Measurements from ENCODE around the gene POLN. TPM values are rescaled to one million over a fixed set of nuclear protein-coding genes. Genes with fewer than 3 reads are reported as not detected.
"Not testable (repeated sequence)": the region's sequence is repeated elsewhere in the genome, so short reads cannot be mapped to it uniquely, and the experiment has no call there.

The POLN gene
- polyA plus RNA-seq, 4 donors: 1.4 to 5.4 (median 3.6) TPM

DNA sequence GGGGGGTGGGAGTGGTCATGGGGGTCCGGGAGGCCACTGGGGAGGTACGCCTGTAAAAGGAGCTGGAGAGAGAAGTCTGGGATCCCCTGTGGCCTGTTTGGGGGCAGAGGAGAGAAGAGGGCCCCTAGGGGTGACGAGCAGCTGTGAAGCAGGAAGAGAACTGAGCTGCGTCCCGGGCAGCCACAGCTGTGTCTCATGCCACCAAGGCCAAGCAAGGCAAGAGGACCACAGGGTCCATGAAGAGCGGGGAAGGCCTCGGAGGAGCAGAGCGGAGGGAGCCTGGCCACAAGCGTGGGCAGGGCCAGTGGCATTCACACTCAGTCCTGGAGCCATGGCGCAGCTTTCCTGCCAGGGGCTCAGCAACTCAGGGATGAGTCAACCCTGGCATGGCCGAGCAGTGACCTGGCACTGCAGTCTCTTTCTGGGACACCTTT lies 196.4 kb downstream of the POLN start:
- no peak for DNase-seq (ENCODE audit: low read depth in 4 of 4, low spot score in 2 of 4)

DNA sequence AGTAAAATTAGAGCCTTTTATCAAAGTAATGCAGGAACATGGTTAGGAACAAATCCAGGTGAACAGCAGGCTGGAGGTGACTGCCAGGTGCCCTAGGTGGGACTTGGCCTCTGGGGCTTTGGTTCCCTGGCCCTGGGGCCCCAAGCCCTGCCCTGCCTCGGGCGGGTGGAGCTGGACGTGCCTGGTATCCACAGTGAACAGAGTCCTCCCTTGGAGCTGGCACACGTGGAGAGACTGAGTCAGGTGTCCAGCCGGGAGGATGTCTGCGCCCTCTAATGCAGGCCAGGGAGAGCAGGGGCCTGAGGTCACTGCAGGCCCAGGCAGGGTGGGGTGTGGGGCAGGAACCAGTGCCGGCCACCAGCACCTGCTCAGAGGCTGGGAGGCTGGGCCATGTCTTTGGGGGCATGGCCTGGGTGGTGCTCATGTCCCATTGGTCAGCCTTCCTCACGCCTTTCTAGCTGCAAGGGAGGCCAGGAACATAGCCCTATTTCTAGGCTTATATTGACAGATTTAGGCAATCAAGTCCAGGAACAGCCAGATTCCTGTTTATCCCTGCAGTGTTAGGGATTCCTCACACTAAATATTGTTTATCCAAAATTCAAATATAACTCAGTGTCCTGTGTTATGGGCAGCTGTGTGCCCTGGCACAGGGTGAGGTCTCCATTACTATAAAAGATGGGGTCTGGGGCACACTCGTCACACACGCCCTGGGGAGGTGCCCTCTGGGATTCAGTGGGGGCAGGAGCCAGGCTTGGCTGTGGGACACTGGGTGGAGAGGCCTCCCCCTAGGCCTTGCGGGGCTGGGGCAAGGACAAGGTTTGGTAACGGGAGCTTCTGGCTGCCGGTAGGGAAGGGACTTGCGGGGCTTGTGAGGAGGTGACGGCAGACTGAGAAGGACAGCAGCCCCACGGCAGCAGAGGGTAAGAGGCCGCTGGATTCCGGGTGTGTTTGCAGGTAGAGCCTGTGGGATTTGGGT lies 197.1 kb downstream of the POLN start:
- DNase-seq (ENCODE audit: low read depth in 4 of 4, low spot score in 2 of 4): no peak

DNA sequence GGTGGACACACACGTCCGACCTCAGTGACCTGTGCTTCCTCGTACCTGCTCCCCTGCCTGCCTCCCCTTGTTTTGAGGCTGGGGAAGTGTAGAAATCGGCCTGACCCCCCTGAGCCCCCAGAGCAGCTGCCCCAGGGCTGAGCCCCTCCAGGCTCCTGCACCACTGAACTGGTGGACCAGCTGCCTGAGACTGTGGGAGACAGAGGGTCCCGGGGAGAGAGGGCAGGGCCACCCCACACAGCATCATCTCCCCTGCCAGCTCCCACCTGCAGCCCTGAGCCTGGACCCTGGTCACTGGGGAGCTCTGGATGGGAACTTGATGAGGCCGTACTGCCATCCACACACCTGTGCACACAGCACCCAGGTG lies 197.8 kb downstream of the POLN start:
- DNase-seq (ENCODE audit: low read depth in 4 of 4, low spot score in 2 of 4): no peak

DNA sequence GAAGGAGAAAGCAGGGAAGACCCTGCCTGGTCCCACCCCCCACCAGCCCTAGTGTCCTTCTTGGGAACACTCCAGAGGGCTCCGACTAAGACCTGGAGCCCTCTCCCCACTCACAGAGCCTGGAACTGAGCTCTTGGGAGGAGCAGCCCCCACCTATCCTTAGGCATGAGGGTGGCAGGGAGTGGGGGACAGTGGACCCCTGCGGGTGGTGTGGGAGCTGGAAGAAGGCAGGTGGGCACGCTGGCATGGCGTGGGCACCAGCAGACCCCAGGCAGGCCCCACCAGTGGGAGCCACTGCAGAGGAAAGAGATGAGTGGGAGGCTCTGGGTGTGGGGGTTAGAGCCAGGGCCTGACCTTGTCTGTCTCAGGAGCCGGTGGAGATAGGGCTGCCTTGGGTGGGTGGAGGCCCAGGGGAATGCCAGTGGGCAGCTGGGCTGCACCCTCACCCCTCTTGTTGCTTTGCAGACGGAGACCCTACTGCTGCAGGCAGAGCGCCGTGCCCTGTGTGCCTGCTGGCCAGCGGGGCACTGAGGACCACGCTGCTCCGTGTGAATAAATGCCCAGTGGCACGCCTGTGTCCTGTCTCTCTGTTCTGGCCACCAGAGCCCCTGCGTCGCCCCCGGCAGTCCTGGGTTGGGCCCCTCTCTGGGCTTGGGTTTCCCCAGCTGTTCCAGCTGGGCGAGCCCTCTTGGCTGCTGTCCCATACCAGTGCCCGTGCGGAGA lies 198.4 kb downstream of the POLN start:
- DNase-seq (ENCODE audit: low read depth in 4 of 4, low spot score in 2 of 4): no peak

DNA sequence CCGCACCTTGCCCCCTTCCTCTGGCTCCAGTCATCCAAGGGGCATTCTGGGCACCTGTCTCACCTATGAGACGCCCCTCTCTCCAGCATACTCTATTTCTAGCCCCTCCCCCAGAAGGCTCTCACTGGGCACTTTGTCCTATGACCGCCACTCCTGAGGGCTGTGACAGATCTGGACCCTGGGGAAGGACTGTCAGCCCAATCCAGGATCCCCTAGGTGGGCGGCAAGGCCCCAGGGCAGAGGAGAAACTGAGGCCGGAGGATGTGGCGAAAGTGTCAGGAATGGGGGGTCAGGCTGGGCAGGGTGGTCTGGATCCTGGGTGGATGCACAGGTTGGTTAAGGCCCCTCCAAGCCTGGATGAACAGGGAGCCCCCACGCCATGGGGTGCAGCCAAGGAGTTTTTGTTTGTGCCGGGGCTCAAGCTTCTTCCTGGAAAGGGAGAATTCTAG lies 198.9 kb downstream of the POLN start:
- no peak for DNase-seq (ENCODE audit: low read depth in 4 of 4, low spot score in 2 of 4)

DNA sequence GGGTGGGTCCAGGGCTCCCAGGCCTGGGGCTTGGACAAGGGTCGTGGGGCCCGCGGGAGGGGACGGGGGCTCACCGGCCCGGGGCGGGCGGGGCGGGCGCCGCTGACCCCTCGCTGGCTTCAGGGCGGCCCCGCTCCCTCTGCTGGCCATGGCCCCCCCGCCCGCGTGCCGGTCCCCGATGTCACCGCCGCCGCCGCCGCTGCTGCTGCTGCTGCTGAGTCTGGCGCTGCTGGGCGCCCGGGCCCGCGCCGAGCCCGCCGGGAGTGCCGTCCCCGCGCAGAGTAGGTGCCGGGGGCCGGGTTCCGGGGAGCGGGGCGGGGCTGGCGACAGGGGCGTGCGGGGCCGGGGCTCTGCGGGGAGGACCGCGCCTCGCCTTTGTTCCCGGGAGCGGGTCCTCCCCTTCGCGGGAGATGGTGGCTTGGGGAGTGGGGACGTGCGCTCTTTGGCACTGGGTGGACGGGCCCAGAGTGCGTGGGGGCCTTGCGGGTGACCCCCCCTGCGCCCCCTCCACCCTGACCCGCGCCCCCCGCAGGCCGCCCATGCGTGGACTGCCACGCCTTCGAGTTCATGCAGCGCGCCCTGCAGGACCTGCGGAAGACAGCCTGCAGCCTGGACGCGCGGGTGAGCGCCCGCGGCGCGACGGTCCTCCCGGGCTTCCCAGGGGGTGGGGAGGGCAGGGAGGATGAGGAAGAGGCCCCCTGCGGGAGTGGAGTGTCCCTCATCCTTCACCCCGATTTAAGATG lies 199.5 kb downstream of the POLN start:
- DNase-seq (ENCODE audit: low read depth in 4 of 4, low spot score in 2 of 4): no peak

DNA sequence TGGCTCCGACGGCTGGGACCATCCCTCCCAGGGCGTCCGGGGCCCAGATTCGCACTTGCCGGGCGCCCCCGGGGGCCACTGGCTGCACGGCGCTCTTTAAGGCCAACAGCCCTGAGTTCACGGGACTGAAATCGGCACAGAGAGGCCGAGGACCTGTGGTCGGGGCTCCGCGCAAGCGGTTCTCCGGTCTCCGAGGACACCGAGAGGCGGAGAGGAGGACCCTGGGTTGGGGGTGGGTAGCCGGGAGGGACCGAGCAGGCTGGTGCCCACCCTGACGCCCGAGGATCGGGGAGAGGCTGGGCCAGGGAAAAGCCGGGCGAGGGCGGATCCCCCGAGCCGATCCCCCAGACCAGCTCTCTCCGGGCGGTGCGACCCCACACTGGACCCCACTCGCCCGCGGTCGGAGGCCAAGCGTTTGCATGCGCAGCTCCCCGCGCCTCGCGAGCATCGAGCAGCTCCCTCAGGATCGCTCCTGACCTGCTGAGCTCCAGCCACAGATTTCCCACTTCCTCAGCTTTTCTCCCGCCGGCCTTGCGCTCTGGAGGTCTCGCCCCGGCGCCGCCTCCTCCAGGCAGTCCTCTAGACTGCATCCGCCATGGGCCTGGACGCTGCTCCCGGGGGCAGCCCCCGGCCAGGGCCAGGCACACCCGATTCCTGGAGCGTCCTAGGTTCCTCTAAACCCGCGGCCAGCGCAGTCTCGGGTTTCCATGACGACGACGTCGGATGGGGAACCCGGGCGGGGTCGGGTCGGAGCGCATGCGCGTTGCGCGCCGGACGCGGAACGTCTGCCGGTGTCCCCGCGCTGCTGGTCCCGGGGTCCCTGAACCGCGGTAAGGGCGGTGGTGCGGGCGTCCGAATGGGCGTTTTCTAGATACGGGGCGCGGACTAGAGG lies 200.4 kb downstream of the POLN start:
- peak; percentile 29 to 56 (median 41) for DNase-seq (ENCODE audit: low read depth in 4 of 4, low spot score in 2 of 4)

DNA sequence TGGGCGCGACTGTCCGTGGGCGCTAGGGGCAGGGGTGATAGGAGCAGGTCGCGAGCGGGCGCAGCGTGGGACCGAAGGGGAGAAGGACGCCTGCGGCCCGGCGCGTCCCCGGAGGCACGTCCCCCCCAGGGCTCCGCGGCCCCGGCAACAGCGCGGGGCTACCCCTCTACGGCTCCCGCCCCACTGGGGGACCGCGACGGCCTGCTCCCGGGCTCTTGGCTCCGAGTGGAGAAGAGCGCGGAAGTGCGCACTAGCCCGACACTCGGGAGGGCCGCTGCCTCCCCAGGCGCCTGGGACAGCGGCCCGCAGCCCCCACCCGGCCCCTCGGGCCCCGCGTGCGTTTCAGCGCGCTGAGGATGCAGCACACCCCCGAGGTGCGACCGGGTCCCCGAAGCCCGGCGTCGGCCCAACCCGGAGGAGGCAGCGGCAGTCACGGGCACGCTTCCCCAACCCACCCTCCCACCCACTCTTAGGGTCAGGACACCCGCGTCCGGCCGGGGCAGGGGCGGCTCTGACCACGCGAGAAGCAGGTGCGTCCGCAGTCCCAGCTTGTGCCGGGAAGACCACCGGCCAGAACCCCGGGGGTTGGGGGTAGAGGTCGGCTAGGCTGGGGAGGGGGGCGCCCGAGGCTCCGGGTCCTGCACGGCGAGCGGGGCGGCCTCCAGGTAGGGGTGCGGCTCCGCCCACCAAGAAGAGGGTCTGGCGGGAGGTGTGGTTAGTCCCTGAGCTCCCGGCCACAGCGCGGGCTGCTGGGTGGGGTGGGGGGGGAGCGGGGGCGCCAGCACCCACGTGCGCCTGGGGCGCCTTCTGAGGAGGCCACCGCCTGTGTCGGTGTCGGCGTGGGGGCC lies 201.3 kb downstream of the POLN start:
- no peak for DNase-seq (ENCODE audit: low read depth in 4 of 4, low spot score in 2 of 4)

DNA sequence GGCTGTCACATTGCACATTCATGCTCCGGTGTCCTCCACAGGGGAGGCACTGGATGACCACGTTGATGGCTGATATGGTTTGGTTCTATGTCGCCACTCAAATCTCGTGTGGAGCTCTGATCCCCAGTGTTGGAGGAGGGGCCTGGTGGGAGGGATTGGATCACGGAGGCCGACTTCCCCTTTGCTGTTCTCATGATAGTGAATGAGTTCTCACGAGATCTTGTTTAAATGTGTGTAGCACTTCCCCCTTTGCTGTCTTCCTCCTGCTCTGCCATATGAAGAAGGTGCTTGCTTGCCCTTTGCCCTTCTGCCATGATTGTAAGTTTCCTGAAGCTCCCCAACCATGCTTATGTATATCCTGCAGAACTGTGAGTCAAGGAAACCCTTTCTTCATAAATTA lies 205.1 kb downstream of the POLN start:
- no peak for DNase-seq (ENCODE audit: low read depth in 4 of 4, low spot score in 2 of 4)

DNA sequence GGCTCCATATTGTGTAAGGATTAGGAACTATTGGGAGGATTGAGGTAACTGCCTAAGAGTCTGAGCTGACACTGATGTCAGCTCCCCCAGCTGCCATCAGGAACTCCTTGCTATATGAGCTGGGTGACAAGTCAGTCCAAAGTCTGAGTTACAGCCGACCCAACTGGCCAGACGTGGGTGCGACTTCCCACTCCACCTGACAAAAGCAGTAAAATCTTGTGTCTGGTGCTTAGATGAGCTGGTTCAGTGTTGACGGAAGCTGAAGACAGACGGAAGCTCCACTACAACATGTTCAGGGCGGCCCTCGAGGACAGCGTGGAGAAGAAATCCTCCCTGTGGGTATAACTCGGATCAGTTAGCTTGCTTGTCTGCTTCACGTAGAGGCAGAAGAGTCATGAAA lies 205.6 kb downstream of the POLN start:
- no peak for DNase-seq (ENCODE audit: low read depth in 4 of 4, low spot score in 2 of 4)

DNA sequence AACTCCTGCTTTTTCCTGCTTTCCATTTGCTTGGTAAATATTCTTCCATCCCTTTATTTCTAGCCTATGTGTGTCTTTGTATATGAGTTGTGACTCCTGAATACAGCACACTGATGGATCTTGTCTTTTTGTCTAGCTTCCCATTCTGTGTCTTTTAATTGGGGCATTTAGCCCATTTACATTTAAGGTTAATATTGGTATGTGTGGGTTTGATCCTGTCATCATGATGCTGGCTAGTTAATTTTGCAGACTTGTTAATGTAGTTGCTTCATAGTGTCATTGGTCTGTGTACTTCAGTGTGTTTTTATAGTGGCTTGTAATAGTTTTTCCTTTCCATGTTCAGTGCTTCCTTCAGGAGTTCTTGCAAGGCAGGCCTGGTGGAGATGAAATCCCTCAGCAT lies 210.8 kb downstream of the POLN start:
- DNase-seq (ENCODE audit: low read depth in 4 of 4, low spot score in 2 of 4): not testable (repeated sequence)

DNA sequence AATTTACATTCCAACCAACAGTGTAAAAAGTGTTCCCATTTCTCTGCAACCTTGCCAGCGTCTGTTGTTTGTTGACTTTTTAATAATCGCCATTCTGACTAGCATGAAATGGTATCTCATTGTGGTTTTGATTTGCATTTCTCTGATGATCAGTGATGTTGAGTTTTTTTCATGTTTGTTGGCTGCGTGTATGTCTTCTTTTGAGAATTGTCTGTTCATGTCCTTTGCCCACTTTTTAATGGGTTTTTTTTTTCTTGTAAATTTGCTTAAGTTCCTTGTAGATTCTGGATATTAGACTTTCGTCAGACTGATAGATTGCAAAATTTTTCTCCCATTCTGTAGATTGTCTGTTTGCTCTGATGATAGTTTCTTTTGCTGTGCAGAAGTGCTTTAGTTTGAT lies 214.8 kb downstream of the POLN start:
- DNase-seq (ENCODE audit: low read depth in 4 of 4, low spot score in 2 of 4): not testable (repeated sequence)

DNA sequence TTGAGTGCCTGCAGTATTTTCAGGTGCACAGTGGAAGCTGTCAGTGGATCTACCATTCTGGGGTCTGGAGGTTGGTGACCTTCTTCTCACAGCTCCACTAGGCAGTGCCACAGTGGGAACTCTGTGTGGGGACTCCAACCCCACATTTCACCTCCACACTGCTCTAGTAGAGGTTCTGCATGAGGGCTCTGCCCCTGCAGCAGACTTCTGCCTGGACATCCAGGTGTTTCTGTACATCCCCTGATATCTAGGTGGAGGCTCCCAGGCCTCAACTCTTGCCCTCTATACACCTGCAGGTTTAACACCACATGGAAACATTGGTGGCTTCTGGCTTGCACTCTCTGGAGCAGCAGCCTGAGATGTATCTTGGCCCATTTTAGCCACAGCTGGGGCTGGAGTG lies 216.1 kb downstream of the POLN start:
- no peak for DNase-seq (ENCODE audit: low read depth in 4 of 4, low spot score in 2 of 4)

DNA sequence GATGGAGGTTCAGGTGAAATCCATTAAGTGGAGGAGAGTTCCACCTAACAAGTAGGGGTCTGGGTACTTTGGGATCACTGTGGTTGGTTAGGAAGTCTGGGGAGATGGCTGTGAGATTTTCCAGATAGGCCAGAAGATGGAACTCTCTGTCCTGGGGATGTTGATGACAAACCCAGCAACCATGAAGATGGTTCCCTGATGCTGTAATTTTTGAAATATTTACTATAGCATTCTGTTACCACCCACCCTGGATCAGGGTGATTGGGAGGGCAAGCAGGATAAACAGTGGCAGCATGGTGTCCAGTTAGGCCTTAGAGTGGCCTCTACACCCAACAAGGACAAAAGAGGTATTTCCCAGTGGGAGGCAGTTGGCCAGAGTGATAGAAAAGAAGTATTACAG lies 217.2 kb downstream of the POLN start:
- DNase-seq (ENCODE audit: low read depth in 4 of 4, low spot score in 2 of 4): no peak

Other genes with a start within 250 kb of the POLN start
- gene NELFA, start 233.1 kb downstream of the POLN start, polyA plus RNA-seq (ENCODE audit: insufficient read length in 4 of 4): 10 to 100 TPM; 25.7 to 50.3 (median 43.9) TPM
- gene NAT8L, start 182.8 kb downstream of the POLN start, polyA plus RNA-seq (ENCODE audit: insufficient read length in 4 of 4): 1 to 10 TPM; 7.1 to 8.1 (median 7.3) TPM
- gene HAUS3, start within 50 bp of the POLN start, polyA plus RNA-seq (ENCODE audit: insufficient read length in 4 of 4): 10 to 100 TPM; 17.3 to 21.8 (median 19.7) TPM
- gene MXD4, start 20.0 kb upstream of the POLN start, polyA plus RNA-seq (ENCODE audit: insufficient read length in 4 of 4): 10 to 100 TPM; 51.4 to 80.2 (median 66.5) TPM
- 1 to 10 TPM; 2.3 to 3.1 (median 2.7) TPM for gene ZFYVE28, start 176.5 kb upstream of the POLN start, polyA plus RNA-seq (ENCODE audit: insufficient read length in 4 of 4)
- gene CFAP99, start 176.8 kb upstream of the POLN start, polyA plus RNA-seq (ENCODE audit: insufficient read length in 4 of 4): 1 to 10 TPM in 2 of 4 donors, under 1 TPM in 2; 0.35 to 1.6 (median 1.1) TPM
- 10 to 100 TPM; 66.5 to 71.8 (median 70.9) TPM for gene RNF4, start 227.0 kb upstream of the POLN start, polyA plus RNA-seq (ENCODE audit: insufficient read length in 4 of 4)